Mucosa of descending colon (tissue), 3 donors: Measurements from ENCODE around the gene RPS6KA5. TPM values are rescaled to one million over a fixed set of nuclear protein-coding genes. Genes with fewer than 3 reads are reported as not detected.
A peak's percentile ranks its signal among the peaks of the same experiment; 100 is the strongest.
"Not testable (repeated sequence)": the region's sequence is repeated elsewhere in the genome, so short reads cannot be mapped to it uniquely, and the experiment has no call there.

Experiments used
- ATAC-seq: fragments of 200-7000 bp; cut with Tn5 transposase; one replicate; pipeline ENCODE4 v1.9.1; 2020; ENCODE audit warnings: mild to moderate bottlenecking, moderate library complexity
- DNase-seq, 3 donors: peaks; one replicate each; pipeline ENCODE4 v3.0.0-alpha.2; 2020
- H3K36me3 ChIP-seq: fragments of 200-600 bp; one replicate; pipeline ENCODE4 v1.8.0; 2021; ENCODE audit warnings: low read depth, mild to moderate bottlenecking
- H3K4me1 ChIP-seq: fragments of 200-600 bp; one replicate; pipeline ENCODE4 v1.8.0; 2021; ENCODE audit warnings: low read depth, mild to moderate bottlenecking
- H3K4me3 ChIP-seq: fragments of 200-600 bp; one replicate; pipeline ENCODE4 v1.8.0; 2021; ENCODE audit warnings: mild to moderate bottlenecking
- H3K9me3 ChIP-seq: fragments of 200-600 bp; one replicate; pipeline ENCODE4 v1.8.0; 2021; ENCODE audit warnings: mild to moderate bottlenecking
- intact Hi-C, 2 donors: fragments of 100-400 bp; cut with DNase I in 1 of 2; cut with micrococcal nuclease in 1 of 2; formaldehyde crosslinking; loops; one replicate each; pipeline versions ENCODE4 v1.11.0 to v1.11.1; 2022; cut with DNase I, micrococcal nuclease
- total RNA-seq, 3 donors: library from RNA; stranded (reverse); fragmentation: NEBNext Ultra II Directional in 2 of 3; extraction: Animal tissue kit (Norgen Biotek cat#: 25700) in 2 of 3; gene quantifications; one replicate each; pipeline versions ENCODE4 v1.2.1 to v1.2.4, GENCODE V29; 2021 to 2023
- TF ChIP-seq, protein P1 (sequence below): fragments of 200-600 bp; IDR thresholded peaks from one replicate; pipeline ENCODE4 v1.8.0; 2022; ENCODE audit warnings: antibody characterized with exemption, mild to moderate bottlenecking
- donor health status: DM: no; HTN: no; CAD: no; lungs with moderate emphysema.
- donor health status: DM: no; HTN: no; CAD: no.
- donor health status: DM: no; HTN: yes; CAD: no.

RPS6KA5 gene
- total RNA-seq, 3 donors from 2014 or later: 25.0 to 41.5 (median 27.2) TPM

- ATAC-seq (no peak), DNase-seq (no peak)
- TF ChIP-seq, protein P1, sequence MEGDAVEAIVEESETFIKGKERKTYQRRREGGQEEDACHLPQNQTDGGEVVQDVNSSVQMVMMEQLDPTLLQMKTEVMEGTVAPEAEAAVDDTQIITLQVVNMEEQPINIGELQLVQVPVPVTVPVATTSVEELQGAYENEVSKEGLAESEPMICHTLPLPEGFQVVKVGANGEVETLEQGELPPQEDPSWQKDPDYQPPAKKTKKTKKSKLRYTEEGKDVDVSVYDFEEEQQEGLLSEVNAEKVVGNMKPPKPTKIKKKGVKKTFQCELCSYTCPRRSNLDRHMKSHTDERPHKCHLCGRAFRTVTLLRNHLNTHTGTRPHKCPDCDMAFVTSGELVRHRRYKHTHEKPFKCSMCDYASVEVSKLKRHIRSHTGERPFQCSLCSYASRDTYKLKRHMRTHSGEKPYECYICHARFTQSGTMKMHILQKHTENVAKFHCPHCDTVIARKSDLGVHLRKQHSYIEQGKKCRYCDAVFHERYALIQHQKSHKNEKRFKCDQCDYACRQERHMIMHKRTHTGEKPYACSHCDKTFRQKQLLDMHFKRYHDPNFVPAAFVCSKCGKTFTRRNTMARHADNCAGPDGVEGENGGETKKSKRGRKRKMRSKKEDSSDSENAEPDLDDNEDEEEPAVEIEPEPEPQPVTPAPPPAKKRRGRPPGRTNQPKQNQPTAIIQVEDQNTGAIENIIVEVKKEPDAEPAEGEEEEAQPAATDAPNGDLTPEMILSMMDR: no peak
- no peaks in the 10 kb centered on the region for H3K4me1 ChIP-seq
- intact Hi-C loops: no loop called here
- H3K36me3 ChIP-seq: no peaks in the 10 kb centered on the region
- no peak overlapping the region for H3K4me3 ChIP-seq
- H3K9me3 ChIP-seq: no peaks in the 10 kb centered on the region
These were observed 73.3 kb downstream of the RPS6KA5 start for GRCh38 chr14:90987140-90987539.

- TF ChIP-seq, protein P1: no peak
- no peaks in the 10 kb centered on the region for H3K36me3 ChIP-seq
- H3K9me3 ChIP-seq: no peaks in the 10 kb centered on the region
- no peaks in the 10 kb centered on the region for H3K4me1 ChIP-seq
- intact Hi-C loops: no loop called here
- DNase-seq (no peak), ATAC-seq (peak; percentile 37)
- no peak overlapping the region for H3K4me3 ChIP-seq
These were observed 73.9 kb downstream of the RPS6KA5 start for GRCh38 chr14:90986510-90986909.

- Histone ChIP-seq H3K4me1 (no peaks in the 10 kb centered on the region), H3K4me3 (no peak overlapping the region), H3K9me3 (no peaks in the 10 kb centered on the region), H3K36me3 (no peaks in the 10 kb centered on the region)
- ATAC-seq (no peak), DNase-seq (no peak)
- intact Hi-C loops: no loop called here
- TF ChIP-seq, protein P1: no peak
These were observed 74.7 kb downstream of the RPS6KA5 start for GRCh38 chr14:90985601-90986242.

DNA sequence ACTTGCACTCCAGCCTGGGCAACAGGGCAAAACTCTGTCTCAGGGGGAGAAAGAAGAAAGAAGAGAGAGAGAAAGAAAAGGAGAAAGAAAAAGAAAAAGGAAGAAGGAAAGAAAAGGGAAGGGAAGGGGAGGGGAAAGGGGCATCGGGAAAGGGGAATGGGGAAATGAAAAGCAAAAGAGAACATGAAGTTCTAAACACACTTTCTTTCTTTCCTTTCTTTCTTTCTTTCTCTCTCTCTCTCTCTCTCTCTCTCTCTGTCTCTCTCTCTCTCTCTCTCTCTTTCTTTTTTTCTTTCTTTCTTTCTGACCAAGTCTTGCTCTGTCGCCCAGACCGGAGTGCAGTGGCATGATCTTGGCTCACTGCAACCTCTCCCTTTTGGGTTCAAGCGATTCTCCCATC lies 76.9 kb downstream of the RPS6KA5 start:
- TF ChIP-seq, protein P1: no peak
- Histone ChIP-seq H3K9me3 (no peaks in the 10 kb centered on the region), H3K4me3 (no peak overlapping the region), H3K36me3 (no peaks in the 10 kb centered on the region), H3K4me1 (no peaks in the 10 kb centered on the region)
- intact Hi-C loops: no loop called here
- no peak for ATAC-seq
- DNase-seq: no peak

DNA sequence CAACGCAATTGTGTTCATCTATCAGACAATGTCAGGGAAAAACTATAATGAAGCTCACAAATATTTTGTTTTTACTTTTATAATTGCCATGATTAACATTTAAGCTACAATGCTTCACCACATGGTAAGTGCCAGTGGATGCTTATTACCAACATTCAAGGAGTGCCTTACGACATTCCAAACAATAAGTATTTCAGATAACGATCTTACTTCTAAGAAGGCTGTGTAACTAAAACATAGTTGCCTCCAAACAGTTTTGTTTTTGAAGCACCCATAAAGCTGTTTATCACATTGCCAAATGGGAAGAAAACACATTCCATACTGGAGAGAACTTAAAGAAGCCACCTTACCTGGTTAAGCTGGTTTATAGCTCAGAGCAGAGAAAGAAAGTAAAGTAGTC lies 78.8 kb downstream of the RPS6KA5 start:
- peaks cover 4% of the 10 kb centered on the region for H3K4me1 ChIP-seq
- ATAC-seq (no peak), DNase-seq (no peak)
- H3K4me3 ChIP-seq: no peak overlapping the region
- no peaks in the 10 kb centered on the region for H3K36me3 ChIP-seq
- no peaks in the 10 kb centered on the region for H3K9me3 ChIP-seq
- TF ChIP-seq, protein P1: no peak
- intact Hi-C loops: no loop called here

DNA sequence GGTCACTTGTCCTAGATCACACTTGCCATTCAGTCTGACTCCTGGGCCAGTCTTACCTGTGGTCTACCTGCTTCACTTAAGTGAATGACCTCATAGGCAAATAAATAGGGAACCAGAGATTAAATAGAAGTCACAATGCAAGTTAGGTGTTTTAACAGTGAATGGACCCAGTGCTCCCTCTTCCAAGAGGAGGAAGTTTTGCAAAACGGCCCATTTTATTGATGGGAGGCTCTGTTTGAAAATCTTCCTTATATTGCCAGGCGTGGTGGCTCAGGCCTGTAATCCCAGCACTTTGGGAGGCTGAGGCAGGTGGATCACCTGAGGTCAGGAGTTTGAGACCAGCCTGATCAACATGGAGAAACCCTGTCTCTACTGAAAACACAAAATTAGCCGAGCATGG lies 79.8 kb downstream of the RPS6KA5 start:
- H3K36me3 ChIP-seq, H3K9me3 ChIP-seq, H3K4me1 ChIP-seq, intact Hi-C loops, H3K4me3 ChIP-seq: not testable (repeated sequence)
- DNase-seq (peak in 1 of 3 donors; percentile 27), ATAC-seq (peak; percentile 78)
